HG03571 (cell line): ENCODE results near the gene F10.

Experiments used
- ATAC-seq: cut with Tn5 transposase; IDR thresholded peaks from one replicate; pipeline ENCODE4 v1.9.1; 2021; ENCODE audit not compliant: unreplicated experiment

F10 gene

DNA sequence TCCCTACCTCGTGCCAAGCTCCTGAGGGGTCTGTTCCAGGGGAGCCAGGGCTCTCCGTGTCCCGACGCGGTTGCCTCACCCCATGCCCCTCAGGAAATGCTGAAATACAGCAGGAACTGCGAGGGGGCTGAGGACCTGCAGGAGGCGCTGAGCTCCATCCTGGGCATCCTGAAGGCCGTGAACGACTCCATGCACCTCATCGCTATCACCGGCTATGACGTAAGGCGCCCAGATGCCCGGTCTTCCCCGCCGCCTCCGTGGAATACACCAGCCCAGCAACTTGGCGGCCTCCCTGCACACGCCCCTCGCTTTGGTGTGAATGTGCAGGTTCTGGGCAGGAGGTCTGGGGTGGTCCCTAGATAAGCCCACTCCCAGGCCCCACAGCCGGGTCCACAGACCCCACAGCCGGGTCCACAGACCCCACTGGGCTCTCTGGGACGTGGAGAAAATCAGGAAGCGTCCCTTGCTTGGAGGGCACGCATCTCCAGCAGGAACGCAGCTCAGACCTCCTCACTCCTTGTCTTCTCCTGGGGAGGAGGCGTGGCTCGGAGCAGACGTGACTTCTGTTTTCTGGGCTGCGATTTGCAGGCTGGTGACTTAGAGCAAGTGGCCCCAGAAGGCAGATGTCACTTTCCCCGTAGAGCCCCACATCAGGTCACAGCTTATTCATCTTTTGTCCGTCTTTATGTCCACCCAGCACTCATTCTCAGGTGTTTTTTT lies 36.4 kb upstream of the F10 start:
- no peak for ATAC-seq

DNA sequence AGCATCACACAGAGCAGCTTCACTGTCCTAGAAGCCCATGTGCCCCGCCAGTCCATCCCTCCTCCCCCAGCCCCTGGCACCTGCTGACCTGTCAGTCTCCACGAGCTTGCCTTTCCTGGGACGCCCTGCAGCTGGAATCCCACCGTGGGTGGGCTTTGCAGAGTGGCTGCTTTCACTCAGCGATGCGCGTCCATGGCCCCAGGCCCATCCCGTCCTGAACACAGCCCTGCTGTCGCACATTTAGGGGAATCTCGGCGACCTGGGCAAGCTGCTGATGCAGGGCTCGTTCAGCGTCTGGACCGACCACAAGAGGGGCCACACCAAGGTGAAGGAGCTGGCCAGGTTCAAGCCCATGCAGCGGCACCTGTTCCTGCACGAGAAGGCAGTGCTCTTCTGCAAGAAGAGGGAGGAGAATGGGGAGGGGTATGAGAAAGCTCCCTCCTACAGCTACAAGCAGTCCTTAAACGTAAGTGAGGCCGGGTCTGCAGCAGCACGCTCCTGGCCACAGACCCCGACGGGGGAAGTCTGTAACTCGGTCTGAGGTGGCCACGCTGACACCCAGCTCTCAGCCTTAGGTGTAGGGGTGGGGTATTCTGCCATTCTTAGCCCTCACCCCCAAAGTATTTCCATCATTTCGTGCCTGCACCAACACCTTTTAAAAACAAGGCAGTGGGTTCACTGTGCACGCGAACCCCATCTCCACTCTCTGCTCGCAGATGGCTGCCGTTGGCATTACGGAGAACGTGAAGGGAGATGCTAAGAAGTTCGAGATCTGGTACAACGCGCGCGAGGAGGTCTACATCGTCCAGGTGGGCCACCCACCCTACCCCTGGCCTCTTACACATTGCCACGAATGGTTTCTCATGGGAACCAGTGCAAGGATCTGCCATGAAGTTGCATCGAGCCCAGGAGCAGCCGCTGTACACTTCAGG lies 35.3 kb upstream of the F10 start:
- ATAC-seq, result no peak

DNA sequence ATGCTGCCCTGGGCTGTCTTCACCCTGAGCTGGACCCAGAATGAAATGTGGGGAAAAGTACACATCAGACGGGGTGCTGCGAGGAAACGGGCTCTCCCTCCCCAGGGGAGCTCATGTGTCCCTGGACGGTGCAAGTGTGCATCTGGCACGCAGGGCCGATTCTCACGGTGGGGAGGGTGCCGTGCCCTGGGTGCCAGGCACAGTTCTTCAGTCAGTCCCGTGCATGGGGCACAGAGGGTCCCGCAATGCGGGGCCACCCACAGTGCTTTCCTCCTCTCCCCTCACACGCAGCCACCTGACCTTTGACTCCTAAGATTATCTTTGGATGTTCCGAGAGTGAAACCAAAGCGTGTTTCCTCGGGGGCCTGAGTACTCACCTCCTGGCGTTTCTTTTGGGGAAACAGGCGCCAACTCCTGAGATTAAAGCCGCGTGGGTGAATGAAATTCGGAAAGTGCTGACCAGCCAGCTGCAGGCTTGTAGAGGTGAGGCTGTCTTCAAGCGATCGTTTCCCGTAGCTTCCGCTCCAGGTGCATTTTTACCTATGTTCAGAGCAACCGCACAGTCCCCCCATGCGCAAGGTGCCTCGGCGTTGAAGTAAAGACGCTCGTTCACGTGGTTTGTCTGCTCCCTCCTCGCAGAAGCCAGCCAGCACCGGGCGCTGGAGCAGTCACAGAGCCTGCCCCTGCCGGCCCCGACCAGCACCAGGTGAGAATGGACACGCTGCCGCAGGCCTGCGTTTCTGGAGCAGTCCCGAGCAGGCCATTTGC lies 34.5 kb upstream of the F10 start:
- ATAC-seq, result no peak

DNA sequence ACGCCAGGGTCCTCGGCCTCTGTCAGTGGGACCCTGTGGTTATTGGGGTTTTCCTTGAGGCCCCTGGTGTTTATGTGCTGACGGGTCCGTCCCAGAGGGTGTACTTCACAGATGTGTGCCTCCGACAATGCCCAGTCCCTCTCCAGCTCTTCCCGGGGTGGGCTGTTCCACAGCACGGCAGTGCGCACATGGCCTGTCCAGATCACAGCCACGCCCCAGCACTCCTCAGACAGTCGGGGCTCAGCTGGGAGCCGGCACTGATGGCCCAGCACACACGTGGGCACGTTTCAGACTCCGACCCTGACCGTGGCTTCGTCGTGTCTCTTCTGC lies 33.9 kb upstream of the F10 start:
- ATAC-seq, result no peak

- ATAC-seq, result no peak
Observed at GRCh38 chr13:113089693-113090414, 32.7 kb upstream of the F10 start.

- ATAC-seq, result no peak
Observed at GRCh38 chr13:113090415-113090770, 32.2 kb upstream of the F10 start.

DNA sequence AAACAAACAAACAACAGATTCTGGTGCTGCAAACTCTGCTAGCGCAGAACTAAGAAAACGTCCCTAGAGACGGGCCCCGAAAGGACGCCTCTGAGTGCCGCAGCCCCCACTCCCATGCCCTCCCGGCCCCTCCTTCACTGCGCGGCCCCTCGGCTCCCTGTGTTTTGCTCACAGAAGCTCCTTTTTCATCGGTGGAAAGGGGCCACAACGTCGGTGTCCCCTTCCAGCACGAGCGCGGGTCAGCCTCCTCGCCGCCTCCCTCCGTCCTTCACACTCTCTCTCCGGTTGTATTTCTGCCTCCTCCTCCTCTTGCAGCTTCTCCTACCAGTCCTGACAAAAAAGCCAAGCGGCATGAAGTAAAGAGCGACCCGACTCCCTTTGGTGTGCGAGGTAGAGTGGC lies 31.8 kb upstream of the F10 start:
- ATAC-seq, result no peak

DNA sequence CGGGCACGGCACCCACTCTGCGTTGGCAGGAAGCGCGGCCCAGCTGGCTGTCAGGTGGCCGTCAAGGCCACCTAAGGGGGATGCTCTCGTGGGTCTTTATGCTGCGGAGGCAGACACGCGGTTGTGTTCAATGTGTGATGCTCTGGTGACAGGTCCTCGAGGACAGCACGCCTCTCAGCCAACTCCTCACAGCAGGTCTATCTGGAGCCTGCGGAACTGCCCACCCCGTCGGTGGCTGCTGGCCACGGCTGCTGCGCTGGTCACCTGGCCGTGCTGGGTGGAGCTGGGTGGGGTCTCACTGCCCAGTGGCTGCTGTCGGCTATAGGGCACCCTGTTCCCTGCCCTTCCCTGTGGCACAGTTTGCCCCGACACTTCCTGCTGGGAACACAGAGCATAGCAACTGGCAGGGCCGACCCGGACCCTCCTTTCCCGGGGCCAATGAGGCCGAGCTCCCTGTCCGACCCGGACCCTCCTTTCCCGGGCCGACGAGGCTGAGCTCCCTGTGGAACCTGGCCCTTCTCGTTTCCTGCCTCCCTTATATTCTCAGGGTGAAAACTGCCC lies 31.3 kb upstream of the F10 start:
- no peak for ATAC-seq

GRCh38 chr13:113091891-113092775 lies 30.5 kb upstream of the F10 start:
- no peak for ATAC-seq

DNA sequence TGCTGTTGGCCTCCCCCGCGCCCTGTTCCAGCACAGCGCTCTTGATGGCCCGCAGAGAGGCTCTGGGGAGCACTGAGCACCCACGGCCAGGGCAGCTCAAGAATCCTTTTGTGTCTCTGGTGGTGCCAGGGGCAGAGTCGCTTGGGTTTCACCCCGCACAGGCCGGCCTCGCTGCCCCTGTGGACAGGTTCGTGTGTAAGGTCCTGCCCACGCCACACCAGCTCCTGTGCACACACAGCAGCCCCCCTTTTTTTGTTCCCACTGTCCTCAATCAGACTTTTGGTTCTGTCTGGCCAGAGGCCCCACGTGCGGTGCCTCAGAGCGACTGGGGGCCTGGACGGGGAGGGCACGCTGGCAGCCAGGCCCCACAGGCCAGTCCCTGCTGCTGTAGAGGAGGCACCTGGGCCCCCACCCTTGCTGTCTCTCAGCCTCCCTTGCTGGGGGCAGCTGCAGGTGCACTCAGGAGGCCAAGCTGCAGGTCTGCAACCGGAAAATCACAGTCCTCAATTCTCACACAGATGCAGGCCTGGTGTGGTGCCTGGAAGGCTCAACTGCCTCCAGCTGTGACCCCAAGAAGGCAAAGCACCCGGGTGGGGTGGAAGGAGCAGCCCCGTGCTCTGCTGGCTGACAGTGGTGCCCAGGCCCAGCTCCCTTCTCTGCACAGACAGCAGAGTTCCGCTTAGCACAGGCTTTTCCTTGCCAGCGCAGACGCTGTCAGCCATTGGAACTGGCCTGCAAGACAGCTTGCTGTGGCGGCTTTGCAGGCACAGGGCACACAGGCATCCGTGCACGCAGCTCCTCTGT lies 29.6 kb upstream of the F10 start:
- no peak for ATAC-seq

DNA sequence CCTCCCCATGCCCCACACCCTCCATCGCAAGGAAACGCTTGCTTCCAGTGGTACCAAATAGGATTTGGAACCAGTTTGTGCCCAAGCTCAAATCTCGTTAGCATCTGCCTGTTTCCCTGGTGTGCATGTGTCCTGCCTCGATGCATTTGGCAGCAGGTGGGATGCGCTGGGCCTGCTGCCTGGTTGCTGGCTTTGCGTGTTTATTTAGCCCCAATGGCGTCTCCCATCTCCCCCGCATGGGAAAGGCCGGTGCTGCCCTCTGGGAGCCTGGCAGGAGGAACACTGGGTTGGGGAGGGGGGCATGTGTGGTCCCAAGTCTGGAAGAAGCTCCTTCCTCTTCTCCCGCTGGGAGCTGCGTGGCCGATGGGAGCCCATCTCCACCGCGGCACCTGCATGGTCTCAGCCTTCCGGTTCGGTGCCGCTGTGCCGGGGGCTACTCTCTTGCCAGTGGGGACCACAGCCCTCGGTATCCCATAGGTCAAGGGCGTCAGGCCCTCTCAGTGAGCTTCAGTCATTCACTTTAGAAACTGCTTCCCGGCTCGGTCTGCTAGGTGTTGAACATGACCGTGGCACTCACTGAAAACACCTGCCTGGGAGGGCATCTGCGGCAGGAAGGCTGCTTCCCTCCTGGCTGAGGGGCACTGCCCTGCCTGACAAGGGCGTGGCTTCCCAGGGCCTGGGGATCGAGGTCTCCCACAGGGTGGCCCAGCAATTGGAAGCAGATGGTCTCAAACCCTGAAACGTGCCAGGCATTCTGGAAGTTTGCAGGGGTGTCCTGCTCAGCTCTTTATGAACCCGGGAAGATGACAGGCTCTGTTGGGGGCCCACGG lies 28.8 kb upstream of the F10 start:
- ATAC-seq, result no peak

- no peak for ATAC-seq
Observed at GRCh38 chr13:113094410-113094800, 28.2 kb upstream of the F10 start.

GRCh38 chr13:113095146-113096051 lies 27.2 kb upstream of the F10 start:
- ATAC-seq, result no peak

DNA sequence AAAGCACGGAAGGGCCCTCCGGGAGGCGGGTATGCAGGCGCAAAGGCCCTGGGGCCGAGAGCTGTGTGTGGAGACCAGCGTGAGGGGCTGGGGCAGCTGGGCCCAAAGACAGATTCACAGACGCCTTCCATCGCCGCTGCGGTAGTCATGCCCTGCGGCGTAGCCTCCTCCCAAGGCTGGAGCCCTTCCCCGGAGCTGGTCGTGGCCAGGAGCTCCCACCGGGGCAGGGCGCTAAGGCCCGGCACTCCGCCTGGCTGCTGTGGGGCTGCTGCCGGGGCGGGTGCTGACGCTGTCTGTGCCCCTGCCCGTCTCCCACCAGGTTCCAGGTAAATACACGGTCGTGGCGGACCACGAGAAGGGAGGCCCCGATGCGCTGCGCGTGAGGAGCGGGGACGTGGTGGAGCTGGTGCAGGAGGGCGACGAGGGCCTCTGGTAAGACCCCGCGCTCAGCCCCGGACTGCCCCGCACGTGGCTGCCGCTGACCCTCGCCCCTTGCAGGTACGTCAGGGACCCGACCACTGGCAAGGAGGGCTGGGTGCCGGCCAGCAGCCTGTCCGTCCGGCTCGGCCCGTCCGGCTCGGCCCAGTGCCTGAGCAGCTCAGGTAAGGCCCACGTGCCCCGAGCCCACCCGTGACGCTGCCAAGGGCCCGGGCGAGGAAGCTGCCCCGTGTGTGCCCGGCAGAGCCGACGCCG lies 26.4 kb upstream of the F10 start:
- no peak for ATAC-seq

GRCh38 chr13:113096745-113097305 lies 25.8 kb upstream of the F10 start:
- ATAC-seq, result no peak

DNA sequence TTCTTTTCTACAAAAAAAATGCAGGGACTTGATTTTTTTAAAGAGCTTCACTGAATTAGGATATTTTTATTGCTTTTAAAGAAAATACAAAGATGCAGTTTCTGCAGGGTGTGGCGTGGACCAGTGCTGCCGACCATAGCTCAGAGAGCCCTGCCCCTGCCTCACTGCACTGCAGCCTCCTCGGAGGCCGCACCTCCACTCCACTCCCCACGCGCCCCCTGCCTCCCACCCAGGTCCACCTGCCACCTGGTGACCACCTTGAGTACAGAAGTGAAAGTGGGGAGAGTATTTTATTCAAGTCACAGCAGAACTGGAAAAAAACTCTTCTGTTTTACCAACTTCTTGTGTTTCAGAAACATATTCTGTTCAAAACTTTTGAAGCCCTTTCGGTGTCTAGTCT lies 24.9 kb upstream of the F10 start:
- ATAC-seq, result no peak
